GM19025 (cell line): ENCODE measurements around the gene VIPR1.
"Not testable (repeated sequence)": the region's sequence is repeated elsewhere in the genome, so short reads cannot be mapped to it uniquely, and the experiment has no call there.

Experiments used
- ATAC-seq: cut with Tn5 transposase; IDR thresholded peaks from one replicate; pipeline ENCODE4 v1.9.1; 2021; ENCODE audit warnings: mild to moderate bottlenecking, low read depth, moderate library complexity; ENCODE audit not compliant: unreplicated experiment

VIPR1 gene

GRCh38 chr3:42562047-42562907, 59.8 kb downstream of the VIPR1 start:
- ATAC-seq: no peak

GRCh38 chr3:42569593-42570142, 67.2 kb downstream of the VIPR1 start:
- no peak for ATAC-seq

GRCh38 chr3:42572278-42572677, 69.8 kb downstream of the VIPR1 start:
- ATAC-seq: no peak

GRCh38 chr3:42575137-42575741, 72.8 kb downstream of the VIPR1 start:
- ATAC-seq: no peak

- no peak for ATAC-seq
These were observed 75.6 kb downstream of the VIPR1 start for GRCh38 chr3:42578054-42578453.

GRCh38 chr3:42579346-42579745, 76.9 kb downstream of the VIPR1 start:
- ATAC-seq: not testable (repeated sequence)

GRCh38 chr3:42581400-42581708, 78.9 kb downstream of the VIPR1 start:
- ATAC-seq: no peak

- ATAC-seq: peak; percentile 91
These were observed 79.4 kb downstream of the VIPR1 start, which contains the start of gene SEC22C for GRCh38 chr3:42581709-42582473. Gene SEC22C (minus strand): TSS chr3:42581967. CDS start chr3:42569046, 12,921 bp downstream.

- ATAC-seq: no peak
These were observed 80.1 kb downstream of the VIPR1 start for GRCh38 chr3:42582474-42583070.
